ENCODE data around the gene AGAP1.
A peak's percentile ranks its signal among the peaks of the same experiment; 100 is the strongest.

Gene AGAP1

GRCh38 chr2:235623752-235624151 lies 129.9 kb downstream of the AGAP1 start:
- peaks cover 12% of the 10 kb centered on the region for H3K4me1 ChIP-seq
- TF ChIP-seq Cebpa-rat (IDR thresholded peaks at IDR 0.05) = no peak
- H3K36me3 ChIP-seq = no peaks in the 10 kb centered on the region
- no peak overlapping the region for H3K9ac ChIP-seq
- no peak overlapping the region for H3K4me3 ChIP-seq
- H3K27me3 ChIP-seq = no peaks in the 10 kb centered on the region
- H3K27ac ChIP-seq = no peak overlapping the region
- peaks cover 6% of the 10 kb centered on the region; the same call in 1 of the 2 replicates for H3K9me3 ChIP-seq
- no peak overlapping the region for H3K4me2 ChIP-seq
- H4K20me1 ChIP-seq = peaks cover 66% of the 10 kb centered on the region

GRCh38 chr2:235626658-235627057 lies 132.8 kb downstream of the AGAP1 start:
- no peak overlapping the region for H3K4me3 ChIP-seq
- no peak for TF ChIP-seq Cebpa-rat (IDR thresholded peaks at IDR 0.05)
- no peaks in the 10 kb centered on the region; the same call in 1 of the 2 replicates for H3K36me3 ChIP-seq
- H3K4me2 ChIP-seq = no peak overlapping the region
- peaks cover 48% of the 10 kb centered on the region for H4K20me1 ChIP-seq
- no peaks in the 10 kb centered on the region for H3K4me1 ChIP-seq
- H3K9me3 ChIP-seq = peaks cover 6% of the 10 kb centered on the region; the same call in 1 of the 2 replicates
- no peaks in the 10 kb centered on the region for H3K27me3 ChIP-seq
- no peak overlapping the region for H3K9ac ChIP-seq
- H3K27ac ChIP-seq = no peak overlapping the region

GRCh38 chr2:235627682-235628081 lies 133.8 kb downstream of the AGAP1 start:
- Histone ChIP-seq H3K4me3 (no peak overlapping the region), H3K4me1 (no peaks in the 10 kb centered on the region), H3K4me2 (no peak overlapping the region), H3K27ac (no peak overlapping the region), H4K20me1 (peaks cover 50% of the 10 kb centered on the region), H3K9me3 (peaks cover 6% of the 10 kb centered on the region; the same call in 1 of the 2 replicates), H3K36me3 (no peaks in the 10 kb centered on the region; the same call in 1 of the 2 replicates), H3K27me3 (no peaks in the 10 kb centered on the region), H3K9ac (no peak overlapping the region)
- no peak for TF ChIP-seq Cebpa-rat (IDR thresholded peaks at IDR 0.05)

GRCh38 chr2:235630718-235631296 lies 137.0 kb downstream of the AGAP1 start:
- no peak for TF ChIP-seq Cebpa-rat (IDR thresholded peaks at IDR 0.05)

GRCh38 chr2:235634435-235635158 lies 140.8 kb downstream of the AGAP1 start:
- no peaks in the 10 kb centered on the region for H3K9me3 ChIP-seq
- no peak for TF ChIP-seq Cebpa-rat (IDR thresholded peaks at IDR 0.05)
- H3K9ac ChIP-seq = no peak overlapping the region
- H3K27me3 ChIP-seq = no peaks in the 10 kb centered on the region
- H3K4me3 ChIP-seq = no peak overlapping the region
- peaks cover 39% of the 10 kb centered on the region for H4K20me1 ChIP-seq
- H3K4me1 ChIP-seq = peaks cover 11% of the 10 kb centered on the region
- H3K4me2 ChIP-seq = no peak overlapping the region
- H3K27ac ChIP-seq = no peak overlapping the region
- peaks cover 10% of the 10 kb centered on the region; the same call in 1 of the 2 replicates for H3K36me3 ChIP-seq

More at GRCh38 chr2:235630718-235631296, 137.0 kb downstream of the AGAP1 start:
- peaks cover 40% of the 10 kb centered on the region for H4K20me1 ChIP-seq
- H3K4me1 ChIP-seq = no peaks in the 10 kb centered on the region
- no peaks in the 10 kb centered on the region; the same call in 1 of the 2 replicates for H3K36me3 ChIP-seq
- no peak overlapping the region for H3K4me3 ChIP-seq
- H3K9ac ChIP-seq = no peak overlapping the region
- H3K4me2 ChIP-seq = no peak overlapping the region
- H3K27ac ChIP-seq = no peak overlapping the region
- no peaks in the 10 kb centered on the region for H3K27me3 ChIP-seq
- H3K9me3 ChIP-seq = no peaks in the 10 kb centered on the region

GRCh38 chr2:235636546-235636945 lies 142.7 kb downstream of the AGAP1 start:
- Histone ChIP-seq H3K4me1 (peaks cover 30% of the 10 kb centered on the region), H3K4me2 (no peak overlapping the region), H3K36me3 (peaks cover 10% of the 10 kb centered on the region; the same call in 1 of the 2 replicates), H3K9ac (no peak overlapping the region), H3K27me3 (no peaks in the 10 kb centered on the region), H3K27ac (no peak overlapping the region), H3K4me3 (no peak overlapping the region), H3K9me3 (no peaks in the 10 kb centered on the region), H4K20me1 (peaks cover 53% of the 10 kb centered on the region)
- TF ChIP-seq Cebpa-rat (IDR thresholded peaks at IDR 0.05) = no peak

GRCh38 chr2:235637896-235638295 lies 144.1 kb downstream of the AGAP1 start:
- Histone ChIP-seq H3K27ac (no peak overlapping the region), H3K36me3 (0 out of 2 replicates have a peak, but pooled peaks cover 10% of the 10 kb centered on the region), H3K4me1 (peaks cover 41% of the 10 kb centered on the region), H4K20me1 (peaks cover 52% of the 10 kb centered on the region), H3K4me3 (no peak overlapping the region), H3K27me3 (no peaks in the 10 kb centered on the region), H3K4me2 (no peak overlapping the region), H3K9me3 (no peaks in the 10 kb centered on the region), H3K9ac (no peak overlapping the region)
- no peak for TF ChIP-seq Cebpa-rat (IDR thresholded peaks at IDR 0.05)

- no peaks in the 10 kb centered on the region for H3K27me3 ChIP-seq
- H3K4me3 ChIP-seq = no peak overlapping the region
- no peak for TF ChIP-seq Cebpa-rat (IDR thresholded peaks at IDR 0.05)
- H3K4me2 ChIP-seq = peak overlapping the region; percentile 10; the same call in 1 of the 2 replicates
- no peaks in the 10 kb centered on the region for H3K9me3 ChIP-seq
- peaks cover 41% of the 10 kb centered on the region for H3K4me1 ChIP-seq
- H3K9ac ChIP-seq = no peak overlapping the region
- 0 out of 2 replicates have a peak overlapping the region, but pooled peaks have one; percentile 3 for H3K27ac ChIP-seq
- H3K36me3 ChIP-seq = 0 out of 2 replicates have a peak, but pooled peaks cover 10% of the 10 kb centered on the region
- H4K20me1 ChIP-seq = peaks cover 55% of the 10 kb centered on the region
Observed at GRCh38 chr2:235638541-235639427, 144.9 kb downstream of the AGAP1 start.

- Histone ChIP-seq H3K27me3 (no peaks in the 10 kb centered on the region), H3K4me1 (peaks cover 41% of the 10 kb centered on the region), H3K4me3 (no peak overlapping the region), H3K9ac (no peak overlapping the region), H3K4me2 (peak overlapping the region; percentile 10; the same call in 1 of the 2 replicates), H3K9me3 (no peaks in the 10 kb centered on the region), H3K27ac (0 out of 2 replicates have a peak overlapping the region, but pooled peaks have one; percentile 3), H3K36me3 (0 out of 2 replicates have a peak, but pooled peaks cover 10% of the 10 kb centered on the region), H4K20me1 (peaks cover 61% of the 10 kb centered on the region)
- TF ChIP-seq Cebpa-rat (IDR thresholded peaks at IDR 0.05) = no peak
Observed at GRCh38 chr2:235639428-235639773, 145.6 kb downstream of the AGAP1 start.
